Measurements from ENCODE around the gene BTBD2.
"Not testable (repeated sequence)": the region's sequence is repeated elsewhere in the genome, so short reads cannot be mapped to it uniquely, and the experiment has no call there.

BTBD2 gene

DNA sequence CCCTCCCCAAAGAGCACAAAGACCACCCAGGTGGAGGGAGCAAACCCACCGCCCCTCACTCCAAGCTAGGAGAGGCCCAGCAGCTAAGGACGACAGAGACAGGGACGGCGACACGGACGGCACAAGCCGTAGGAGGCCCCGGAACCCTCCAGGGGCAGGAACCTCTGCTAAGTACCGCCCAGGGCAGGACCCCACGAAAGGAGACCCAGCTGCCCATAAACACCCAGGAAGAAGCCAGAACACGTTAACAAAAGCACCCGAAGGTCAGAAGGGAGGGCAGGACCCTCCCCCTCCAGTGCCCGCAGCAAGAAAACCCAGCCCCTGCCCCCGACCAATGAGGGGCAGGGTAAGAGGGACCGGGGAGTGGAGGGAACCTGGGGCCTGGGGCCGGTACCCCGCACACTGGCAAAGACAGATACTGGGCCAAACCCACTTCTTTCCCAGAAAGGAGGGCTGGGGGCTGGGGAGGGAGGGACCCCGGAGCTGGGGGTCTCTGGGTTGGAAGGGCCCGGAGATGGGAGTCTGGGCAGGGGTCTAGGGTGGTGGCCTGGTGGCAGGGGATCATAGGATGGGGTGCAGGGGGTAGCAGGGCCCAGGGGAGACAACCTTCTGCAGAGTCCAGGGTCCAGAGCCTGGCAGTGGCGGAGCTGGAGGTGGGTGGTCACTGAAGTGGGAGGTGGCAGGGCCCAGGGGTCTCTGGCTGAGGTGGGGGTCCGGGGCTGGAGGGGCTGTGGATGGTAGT, 2.4 kb downstream of the BTBD2 start:
- DNase-seq: no peak

DNA sequence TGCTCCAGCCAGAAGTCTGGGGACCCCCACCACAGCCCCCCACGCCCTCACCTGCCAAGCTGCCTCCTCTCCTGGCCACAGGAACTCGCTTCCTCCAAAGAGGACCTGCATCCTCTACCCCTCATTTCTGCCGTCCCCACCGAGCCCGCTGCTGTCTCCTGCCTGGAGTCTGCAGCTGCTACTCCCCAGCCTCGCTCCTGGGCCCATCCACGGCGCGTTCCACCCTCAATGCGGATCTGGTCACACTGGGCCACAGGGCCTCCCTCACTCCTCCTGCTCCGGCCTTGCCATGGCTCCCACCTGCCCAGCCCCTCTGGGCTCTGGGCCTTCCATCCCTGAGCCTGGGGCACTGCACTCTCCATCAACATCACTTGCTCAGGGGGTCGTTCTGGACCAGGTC, 4.3 kb downstream of the BTBD2 start:
- DNase-seq: no peak

DNA sequence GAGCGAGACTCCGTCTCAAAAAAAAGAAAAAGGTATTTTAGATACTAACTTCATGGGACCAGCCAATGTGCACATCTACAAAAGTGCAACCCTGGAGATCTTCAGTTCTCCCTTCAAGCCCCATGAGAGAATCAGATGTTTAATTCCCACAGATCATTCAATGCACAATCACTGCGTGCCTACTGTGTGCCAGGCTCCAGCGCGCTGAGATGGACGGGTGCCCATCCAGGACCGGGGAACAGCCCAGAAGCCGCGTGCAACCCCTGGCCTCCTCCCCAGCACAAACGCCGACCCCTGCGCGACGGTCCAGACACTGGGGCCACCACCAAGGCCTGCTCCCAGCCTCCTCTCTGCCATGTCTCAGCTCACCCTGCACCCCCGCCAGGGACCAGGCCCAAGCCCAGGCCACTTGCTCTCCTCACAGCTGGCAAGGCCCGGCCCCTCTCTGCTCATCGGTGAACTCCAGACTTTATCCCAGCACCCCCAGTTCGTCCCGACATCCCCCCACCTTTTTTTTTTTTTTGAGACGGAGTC, 5.3 kb downstream of the BTBD2 start:
- no peak for DNase-seq

DNA sequence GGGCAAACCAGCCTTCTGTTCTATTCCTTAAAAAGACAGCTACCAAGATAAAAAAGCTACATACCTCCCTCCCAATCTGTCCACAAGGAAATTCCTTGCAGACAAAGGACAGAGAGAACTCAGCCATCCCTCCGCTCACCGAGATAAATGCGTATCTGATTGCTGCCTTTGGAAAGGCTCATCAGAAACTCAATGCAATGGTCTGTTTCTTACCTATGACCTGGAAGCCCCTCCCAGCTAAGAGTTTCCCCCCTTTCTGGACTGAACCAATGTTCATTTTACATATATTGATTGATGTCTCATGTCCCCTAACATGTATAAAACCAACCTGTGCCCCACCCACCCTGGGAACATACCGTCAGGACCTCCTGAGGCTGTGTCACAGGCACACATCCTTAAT, 11.6 kb downstream of the BTBD2 start:
- no peak for DNase-seq

DNA sequence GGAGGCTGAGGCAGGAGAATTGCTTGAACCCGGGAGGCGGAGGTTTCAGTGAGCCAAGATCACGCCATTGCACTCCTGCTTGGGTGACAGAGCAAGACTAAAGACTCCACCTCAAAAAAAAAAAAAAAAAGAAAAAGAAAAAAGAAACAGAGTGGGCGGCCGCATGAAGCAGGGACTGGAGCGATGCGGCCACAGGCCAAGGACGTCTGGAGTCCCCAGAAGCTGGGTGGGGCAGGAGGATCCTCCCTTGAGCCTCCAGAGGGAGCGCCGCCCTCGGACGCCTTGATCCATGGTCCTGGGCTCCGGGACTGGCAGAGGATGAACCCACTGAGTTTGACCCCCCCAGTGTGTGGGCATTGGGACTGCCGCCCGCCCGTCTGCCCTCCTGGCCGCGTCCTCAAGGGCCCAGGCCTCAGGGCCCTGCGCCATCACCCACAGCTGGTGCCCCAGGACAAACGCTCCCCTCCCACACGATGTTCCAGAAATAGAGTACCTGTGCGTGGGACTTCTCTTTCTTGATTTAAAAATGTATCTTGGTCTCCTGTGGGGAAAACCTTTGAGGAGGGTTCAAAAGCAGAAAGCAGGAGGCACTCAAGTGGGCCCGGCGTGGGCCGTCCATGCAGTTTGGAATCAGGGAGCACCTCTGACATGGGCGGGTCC, 15.5 kb downstream of the BTBD2 start:
- DNase-seq: no peak

DNA sequence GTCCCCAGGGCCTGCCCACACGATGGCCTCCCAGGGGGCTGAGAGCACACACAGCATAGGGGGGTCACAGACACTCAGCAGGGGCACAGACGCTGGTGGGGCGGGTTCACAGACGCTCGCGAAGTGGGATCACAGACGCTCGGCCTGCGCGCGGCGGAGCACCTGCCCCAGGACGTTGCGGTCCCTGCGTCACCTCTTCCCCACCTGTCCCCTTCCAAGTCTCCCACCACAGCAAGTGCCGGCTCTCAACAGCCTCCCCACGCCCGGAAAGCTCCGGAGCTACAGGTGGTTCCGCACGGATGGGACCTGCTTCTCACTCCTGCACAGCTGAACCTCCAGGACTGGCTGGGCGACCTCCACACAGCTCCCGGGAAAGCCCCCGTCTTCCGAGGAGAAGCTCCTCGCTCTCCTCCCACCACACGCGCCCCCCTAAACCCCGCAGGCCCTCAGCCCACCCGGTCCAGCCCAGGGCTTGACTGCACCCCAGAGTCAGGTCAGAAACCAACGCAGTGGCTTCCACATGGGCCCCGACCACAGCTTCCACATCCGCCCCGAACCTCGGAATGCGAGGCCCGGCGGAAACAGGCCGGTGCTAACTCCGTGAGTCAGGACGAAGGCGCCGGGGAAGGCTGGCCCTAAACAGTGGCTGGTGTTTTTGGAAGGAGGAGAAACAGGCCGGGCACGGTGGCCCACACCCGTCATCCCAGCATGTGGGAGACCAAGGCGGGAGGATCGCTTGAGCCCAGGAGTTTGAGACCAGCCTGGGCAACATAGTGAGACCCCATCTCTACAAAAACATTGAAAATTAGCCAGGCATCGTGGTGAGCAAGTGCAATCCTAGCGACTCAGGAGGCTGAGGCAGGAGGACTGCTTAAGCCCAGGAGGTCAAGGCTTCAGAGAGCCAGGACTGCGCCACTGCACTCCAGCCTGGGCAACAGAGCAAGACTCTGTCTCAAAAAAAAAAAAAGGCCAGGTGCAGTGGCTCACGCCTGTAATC, 16.5 kb downstream of the BTBD2 start:
- no peak for DNase-seq

DNA sequence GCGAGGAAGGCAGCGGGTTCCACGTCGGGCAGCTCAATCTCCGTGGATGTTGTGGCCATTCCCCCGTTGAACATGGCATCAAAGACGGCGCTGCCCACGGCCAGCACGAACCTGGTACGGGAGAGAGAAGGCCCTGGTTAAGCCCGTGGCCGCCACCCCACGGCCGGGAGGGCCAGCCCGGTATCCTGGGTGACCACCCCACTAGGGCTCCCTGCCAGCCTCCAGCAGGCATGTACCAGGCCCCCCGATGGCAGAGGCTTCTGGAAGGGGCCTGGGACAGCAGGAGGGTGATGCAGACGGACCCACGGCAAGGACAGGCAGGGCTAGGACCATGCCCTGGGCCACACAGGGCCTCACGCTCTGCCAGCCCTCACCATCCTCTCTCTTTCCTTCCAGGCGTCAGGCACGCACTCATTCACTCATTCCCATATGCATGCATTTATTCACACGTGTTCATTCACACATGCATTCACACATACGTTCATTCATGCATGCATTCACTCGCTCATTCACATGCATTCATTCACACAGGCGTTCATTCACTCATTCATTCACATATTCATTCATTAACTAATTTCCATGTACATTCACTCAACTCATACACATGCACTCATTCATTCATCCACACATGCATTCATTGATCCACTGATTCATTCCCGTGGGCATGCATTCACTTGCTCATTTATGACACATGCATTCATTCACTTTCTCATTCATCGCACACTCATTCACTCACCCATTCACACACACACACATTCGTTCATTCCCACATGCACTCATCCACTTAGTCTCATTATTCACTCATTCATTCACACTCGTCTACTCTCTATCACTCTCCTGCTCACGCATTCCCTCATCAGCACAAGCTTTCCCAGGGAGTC, 17.9 kb downstream of the BTBD2 start:
- no peak for DNase-seq

DNA sequence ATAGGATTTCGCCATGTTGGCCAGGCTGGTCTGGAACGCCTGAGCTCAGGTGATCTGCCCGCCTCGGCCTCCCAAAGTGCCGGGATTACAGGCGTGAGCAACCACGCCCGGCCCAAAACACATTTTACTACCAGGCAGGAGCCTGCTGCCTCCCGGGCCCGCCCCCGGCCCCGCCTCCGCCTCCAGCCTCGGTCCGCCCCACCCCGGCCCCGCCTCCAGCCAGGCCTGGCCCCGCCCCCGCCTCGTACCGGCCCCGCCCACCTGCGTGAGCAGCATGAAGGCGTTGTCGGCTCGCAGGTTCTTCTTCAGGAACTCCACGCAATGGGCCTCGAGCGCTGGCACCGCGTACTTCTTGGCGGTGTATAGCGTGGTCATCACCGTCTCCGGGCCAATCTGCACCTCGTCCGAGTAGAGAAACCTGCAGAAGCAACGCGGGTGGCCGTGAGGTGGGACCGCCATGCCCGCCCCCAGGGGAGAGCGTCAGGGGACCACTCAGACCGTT, 22.7 kb downstream of the BTBD2 start:
- peak in 1 of 2 donors; percentile 14 for DNase-seq

DNA sequence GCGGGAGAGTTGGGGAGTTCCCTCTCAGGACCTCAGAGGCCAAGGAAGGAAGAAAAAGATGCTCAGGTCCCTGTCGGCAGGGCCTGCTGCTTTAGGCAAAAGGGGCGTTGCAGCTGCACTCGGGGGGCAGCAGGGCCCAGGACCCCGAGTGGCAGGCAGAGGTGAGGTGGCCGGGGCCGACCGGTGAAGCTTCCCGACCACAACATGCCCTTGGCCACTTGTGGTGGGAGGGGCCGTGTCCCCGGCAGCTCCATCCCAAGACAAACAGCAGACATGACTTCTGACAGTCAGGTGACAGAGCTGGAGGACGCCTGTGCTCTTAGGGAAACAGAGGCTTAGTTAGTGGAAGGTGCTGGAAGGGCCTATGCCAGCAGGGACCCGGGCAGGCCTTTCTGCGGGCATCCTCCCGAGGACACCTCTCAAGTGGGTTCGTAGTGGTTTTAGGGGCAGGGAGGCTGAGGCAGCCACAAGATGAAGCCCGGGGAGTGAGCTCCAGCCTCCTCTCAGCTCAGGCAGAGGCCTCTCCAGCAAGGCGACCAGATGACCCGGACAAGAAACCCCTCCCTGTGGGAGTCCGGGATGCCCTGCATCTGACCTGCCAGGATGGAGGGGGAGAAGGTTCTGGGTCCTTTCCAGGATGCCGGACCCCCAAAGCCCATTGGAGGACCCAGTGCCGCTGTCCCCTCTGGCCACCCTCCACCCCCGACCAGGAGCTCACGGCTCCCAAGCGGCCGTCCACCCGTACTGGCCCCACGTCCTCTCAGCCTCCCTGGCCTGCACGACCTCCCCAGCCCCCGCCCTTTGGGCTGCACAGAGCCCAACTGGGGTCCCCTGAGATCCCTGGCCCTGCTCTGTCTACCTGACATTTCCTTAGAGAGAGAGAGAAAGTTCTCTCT, 24.2 kb downstream of the BTBD2 start:
- no peak for DNase-seq

DNA sequence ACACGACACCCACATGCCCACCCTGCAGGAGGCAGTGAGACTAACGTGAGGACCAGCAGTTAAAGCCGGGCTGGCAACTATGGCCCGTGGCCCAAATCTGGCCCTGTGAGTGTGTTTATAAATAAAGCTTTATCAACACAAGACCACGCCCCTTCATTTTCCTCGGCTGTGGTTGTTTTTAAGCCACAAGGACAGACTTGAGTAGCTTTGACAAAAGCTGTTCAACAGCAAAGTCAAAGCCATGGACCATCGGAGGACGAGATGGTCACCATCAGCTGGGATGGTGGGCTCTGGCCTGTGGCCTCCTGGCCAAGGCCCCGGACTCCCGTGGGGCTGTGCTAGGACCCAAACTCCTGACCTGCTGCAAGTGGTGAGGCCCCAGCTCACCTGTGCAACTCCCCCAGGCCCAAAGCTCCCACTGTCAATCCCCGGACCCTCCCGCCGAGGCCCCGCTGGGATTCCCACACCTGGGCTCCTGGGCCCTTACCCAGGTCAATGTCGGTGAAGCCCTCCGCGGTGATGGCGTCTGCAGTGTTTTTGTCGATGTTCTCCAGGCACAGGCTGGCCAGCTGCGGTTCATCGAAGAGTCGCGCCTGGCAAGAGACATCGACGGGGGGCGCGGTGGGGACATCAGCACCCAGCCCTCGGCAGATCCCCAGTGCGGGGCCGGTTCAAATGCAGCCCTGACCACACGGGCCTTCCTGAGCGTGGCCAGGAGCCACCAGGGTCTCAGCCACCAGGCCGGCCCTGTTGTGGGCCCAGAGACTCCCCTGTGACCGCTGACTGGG, 25.1 kb downstream of the BTBD2 start:
- no peak for DNase-seq

DNA sequence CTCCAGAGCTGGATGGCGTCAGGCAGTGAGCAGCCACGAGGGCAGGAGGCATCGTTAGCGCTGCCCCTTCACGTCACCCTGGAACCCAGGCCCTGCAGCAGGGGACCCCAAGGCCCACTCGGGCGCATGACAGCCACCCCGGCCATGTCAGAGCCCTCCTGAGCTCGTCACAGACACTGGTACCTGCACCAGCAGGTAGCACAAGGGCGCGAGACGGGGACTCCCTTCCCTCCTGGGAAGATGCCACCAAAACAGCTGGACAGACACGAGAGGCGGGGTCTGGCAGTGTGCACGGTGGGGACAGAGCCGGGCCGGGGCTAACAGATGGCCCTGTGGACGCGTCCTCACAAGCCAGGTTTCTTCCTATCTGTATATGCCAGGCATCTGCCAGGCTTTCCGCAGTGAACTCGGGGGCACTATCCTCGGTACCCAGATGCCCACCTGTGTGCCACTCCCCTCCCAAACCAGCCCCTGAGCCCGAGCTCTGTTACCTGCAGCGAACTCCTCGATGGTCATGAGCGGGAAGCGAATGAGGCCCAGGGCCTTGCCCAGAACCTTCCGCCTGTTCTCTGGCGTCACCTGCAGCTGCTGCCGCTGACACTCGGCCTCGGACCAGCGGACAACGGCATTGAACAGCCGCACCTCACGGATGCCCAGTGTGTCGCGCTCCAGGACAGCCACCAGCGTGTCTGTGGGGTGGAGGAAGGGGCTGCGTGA, 25.8 kb downstream of the BTBD2 start:
- DNase-seq: no peak

DNA sequence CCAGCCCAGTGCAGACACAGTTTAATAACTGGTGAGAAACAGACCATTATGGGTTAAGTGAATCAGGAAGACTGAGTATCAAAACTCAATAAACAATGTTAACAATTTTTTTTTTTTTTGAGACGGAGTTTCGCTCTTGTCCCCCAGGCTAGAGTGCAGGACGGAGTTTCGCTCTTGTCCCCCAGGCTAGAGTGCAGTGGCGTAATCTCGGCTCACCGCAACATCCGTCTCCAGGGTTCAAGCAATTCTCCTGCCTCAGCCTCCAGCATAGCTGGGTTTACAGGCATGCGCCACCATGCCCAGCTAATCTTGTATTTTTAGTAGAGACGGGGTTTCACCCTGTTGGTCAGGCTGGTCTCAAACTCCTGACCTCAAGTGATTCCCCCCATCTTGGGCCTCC, 27.1 kb downstream of the BTBD2 start:
- not testable (repeated sequence) for DNase-seq

DNA sequence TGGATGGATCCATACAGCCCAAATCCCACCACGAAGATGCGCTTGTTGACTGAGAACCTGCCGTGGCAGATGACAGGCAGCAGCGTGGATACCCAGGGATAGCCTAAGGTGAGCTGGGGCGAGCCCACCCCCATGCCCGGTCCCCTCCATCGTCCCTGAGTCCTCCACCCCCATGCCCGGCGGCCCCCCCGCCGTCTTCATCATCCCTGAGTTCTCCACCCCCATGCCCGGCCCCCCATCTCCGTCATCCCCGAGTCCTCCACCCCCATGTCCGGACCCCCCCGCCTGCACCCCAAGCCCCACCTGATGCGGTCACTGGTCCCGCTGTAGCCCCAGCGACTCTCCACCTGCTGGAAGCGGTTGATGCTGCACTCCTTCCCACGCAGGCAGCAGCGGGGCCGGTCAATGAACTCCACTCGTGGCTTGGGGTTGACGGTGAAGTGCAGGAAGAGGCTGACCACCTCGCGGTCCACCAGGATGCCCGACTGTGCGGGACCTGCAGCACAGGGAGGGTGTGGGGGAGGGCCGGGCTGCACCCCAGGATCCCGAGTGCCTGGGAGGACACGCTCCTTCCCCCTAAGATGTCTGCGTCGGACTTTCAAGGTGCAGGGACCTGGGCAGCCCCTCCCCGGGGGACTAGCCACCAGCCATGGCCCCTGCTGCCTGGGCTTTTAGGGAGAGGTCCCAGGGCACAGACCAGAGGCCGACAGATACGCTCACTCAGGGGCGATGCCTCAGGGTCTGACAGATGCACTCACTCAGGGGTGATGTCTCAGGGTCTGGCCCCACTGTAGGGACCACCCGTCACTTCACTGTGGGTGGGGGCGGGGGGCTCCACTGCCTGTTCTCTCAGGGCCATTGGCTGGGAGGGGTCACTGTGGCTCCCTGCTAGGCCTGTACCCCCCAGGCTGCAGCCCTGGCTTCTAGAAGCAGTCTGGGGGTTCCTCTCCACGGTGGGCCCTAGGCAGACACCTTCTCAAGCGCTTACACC, 28.0 kb downstream of the BTBD2 start:
- DNase-seq: no peak

DNA sequence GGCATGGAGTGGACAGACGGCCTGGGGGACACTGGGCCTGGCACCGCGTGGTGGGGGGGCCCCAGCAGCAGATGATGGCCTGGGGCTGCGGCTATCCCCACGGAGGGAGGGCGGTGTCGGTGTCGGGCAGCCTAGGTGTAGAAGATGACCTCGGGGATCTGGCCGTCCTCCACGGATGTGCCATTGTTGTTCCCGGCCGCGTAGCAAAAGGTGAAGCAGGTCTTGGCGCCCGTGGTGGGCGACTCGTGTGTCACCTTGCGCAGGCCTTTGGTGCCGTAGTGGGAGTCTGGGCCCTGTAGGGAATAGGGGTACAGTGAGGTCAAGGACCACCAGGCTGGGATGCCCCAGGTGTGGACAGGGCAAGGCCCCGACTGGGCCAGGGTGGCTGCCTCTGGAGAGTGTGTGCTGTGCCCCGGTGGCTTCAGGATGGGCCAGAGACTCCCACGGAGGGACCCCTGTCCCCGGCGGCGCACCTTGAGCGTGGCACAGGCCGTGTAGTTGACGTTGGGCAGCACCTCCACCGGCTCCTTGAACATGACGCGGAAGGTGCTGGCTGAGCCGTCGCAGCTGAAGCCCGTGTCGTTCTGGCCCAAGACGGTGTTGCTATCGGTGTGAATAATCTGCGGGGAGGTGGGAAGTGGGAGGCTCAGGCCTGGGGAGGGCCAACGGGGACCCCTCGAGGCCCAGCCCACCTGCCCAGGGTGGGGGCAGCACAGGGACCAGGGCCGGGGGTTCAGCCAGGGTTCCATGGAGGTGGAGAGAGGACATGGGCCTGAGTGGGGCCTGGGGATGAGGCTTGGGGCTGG, 29.0 kb downstream of the BTBD2 start:
- no peak for DNase-seq

DNA sequence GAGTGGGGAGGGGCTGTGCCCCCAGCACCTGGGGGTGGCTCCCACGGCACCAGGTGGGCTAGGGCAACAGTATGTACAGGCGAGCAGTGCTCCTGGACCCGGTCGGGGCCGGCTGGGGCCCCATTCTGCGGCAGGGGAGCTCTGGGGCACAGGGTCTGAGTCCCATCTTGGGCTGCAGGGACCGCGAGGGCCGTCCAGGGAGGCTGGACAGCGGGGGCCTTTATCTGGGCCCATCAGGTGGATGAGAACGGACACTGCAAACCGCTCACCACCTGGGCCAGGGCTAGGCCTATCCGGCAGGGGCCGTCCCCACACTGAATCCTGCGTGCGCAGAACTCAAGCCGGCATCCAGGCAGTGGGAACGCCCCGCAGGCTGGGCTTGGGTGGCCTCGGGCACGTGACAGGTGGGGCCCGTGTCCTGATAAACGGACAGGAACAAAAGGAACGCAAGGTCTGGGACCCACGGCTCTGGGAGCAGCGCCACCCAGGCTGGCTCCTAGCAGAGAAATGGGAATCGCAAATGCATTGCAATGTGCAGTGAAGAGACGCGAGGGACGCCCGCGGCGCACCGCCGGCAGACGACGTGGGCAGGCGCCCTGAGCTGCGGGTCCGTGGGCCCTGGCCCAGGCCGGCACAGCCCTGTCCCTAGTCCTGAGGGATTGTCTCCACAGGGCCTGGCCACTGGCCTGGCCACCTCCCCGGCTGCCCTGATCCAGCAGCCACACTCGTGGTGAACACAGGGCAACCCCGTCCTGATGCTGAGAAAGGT, 29.7 kb downstream of the BTBD2 start:
- no peak for DNase-seq

DNA sequence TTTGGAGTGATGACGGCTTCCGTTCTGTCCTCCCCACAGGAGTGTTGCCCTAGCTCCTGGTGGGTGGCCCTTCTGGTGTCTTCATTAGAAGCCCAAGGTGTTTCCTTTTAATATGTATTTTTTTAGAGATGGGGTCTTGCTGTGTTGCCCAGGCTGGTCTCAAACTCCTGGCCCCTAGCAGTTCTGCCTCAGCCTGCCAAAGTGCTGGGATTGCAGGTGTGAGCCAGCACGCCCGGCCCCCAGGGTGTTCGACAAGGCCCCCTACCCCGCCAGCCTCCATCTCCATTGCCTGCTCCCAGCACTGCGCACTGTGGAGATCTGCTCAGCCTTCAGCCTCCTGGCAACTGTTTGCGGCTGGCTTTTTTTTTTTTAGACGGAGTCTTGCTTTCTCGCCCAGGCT, 31.2 kb downstream of the BTBD2 start:
- no peak for DNase-seq
